HTR-8/SVneo (cell line): ENCODE measurements around the gene ENTHD1.
A peak's percentile ranks its signal among the peaks of the same experiment; 100 is the strongest.
"Not testable (repeated sequence)": the region's sequence is repeated elsewhere in the genome, so short reads cannot be mapped to it uniquely, and the experiment has no call there.

Experiments used
- DNase-seq: peaks from one replicate; pipeline ENCODE4 v3.0.0; 2011; ENCODE audit warnings: low spot score, mixed read lengths; ENCODE audit not compliant: insufficient read length
- FAIRE-seq: peaks from 2 replicates; lab custom pipeline; 2011; peaks lifted over from hg19 to GRCh38; lab: Jason Lieb, UNC

ENTHD1 gene

DNA sequence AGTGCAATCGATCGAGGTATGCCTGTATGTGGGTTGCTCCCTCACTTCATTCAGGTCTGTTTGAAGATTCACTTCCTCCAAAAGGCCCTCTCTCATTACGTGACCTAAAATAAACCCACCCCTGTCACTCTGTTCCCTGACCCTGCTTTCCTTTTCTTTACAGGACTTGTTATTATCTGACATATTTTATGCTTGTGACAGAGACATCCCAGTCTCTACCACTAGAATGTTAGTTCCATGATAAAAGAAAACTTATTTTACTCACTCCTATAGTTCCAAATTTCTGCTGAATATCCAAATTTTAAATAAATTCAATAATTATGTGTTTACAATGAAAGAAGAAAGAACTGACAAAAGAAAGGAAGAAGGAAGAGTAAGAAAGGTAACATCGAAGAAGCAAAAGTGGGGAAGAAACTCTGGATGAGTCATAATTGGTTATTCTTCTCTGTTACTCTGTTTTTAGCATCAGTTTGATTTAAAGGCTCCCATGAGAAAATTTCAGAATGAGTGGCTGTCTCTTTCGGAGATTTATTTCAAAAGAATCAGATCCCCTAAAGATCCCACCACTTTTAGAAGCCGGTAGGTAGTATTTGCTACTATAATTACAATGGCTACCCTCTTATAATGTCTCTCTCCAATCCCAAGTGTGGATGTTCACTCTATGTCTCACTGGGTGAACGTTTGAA, 33.5 kb downstream of the ENTHD1 start:
- DNase-seq (no peak), FAIRE-seq (no peak)

GRCh38 chr22:39856588-39856987, 37.0 kb downstream of the ENTHD1 start:
- DNase-seq (no peak), FAIRE-seq (no peak)

GRCh38 chr22:39852799-39853198, 40.8 kb downstream of the ENTHD1 start:
- DNase-seq (no peak), FAIRE-seq (no peak)

GRCh38 chr22:39851606-39852315, 41.8 kb downstream of the ENTHD1 start:
- no peak for FAIRE-seq
- no peak for DNase-seq

DNA sequence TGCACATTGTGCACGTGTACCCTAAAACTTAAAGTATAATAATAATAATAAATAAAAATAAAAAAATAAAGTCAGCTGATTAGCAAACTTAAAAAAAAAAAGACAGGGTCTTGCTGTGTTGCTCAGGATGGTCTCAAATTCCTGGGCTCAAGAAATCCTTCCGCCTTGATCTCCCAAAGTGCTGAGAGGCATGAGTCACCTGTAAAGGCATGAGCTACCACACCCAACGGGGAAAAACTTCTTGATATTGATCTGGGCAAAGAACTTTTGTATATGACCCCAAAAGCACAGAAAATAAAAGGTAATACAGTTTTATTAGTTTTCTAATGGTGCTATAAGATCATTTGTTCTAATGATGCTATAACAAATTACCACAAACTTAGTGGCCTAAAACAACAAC, 46.1 kb downstream of the ENTHD1 start:
- DNase-seq (no peak), FAIRE-seq (no peak)

- not testable (repeated sequence) for FAIRE-seq
Observed at GRCh38 chr22:39846539-39846938, 47.0 kb downstream of the ENTHD1 start.

DNA sequence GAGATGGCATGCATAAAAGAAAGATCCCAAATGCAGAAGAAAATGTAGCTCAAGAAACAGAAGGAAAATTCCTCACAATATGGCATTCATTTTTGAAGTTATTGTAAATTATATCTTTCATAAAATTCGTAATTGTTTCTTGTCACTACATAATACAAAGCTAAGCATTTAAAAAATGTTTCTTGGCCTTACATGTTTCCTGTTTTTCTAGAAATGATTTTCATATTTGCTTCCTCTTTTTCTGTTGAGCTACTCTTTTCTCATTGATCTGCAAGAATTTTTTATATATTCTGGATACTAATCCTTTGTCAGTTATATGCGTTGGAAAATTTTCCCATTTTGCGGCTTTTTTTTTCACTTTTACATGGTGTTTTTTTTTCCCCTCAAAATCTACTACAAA, 48.0 kb downstream of the ENTHD1 start:
- DNase-seq (no peak), FAIRE-seq (no peak)

More at GRCh38 chr22:39846539-39846938, 47.0 kb downstream of the ENTHD1 start:
- not testable (repeated sequence) for DNase-seq

- FAIRE-seq (no peak), DNase-seq (no peak)
Observed at GRCh38 chr22:39839917-39840510, 53.5 kb downstream of the ENTHD1 start.

GRCh38 chr22:39839204-39839603, 54.4 kb downstream of the ENTHD1 start:
- no peak for FAIRE-seq

DNA sequence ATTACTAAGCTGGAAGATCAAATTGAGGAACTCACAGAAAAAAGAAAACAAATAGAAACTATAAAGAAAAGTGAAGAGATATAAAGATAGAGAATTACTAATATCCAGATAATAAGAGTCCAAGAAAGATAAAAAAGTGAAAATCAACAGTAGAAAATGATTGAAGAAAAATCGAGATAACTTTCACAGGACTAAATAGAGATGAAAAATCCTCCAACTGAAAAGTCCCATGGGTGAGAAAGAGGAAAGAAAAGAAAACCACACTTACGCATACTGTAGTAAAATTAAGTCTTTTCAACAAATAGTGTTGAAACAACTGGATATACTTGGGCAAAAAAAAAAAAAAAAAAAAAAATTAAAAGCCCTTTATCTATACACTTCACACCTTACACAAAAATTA, 60.0 kb downstream of the ENTHD1 start:
- DNase-seq: no peak
- no peak for FAIRE-seq

More at GRCh38 chr22:39839204-39839603, 54.4 kb downstream of the ENTHD1 start:
- DNase-seq: no peak

GRCh38 chr22:39833093-39833492, 60.5 kb downstream of the ENTHD1 start:
- FAIRE-seq (no peak), DNase-seq (no peak)

DNA sequence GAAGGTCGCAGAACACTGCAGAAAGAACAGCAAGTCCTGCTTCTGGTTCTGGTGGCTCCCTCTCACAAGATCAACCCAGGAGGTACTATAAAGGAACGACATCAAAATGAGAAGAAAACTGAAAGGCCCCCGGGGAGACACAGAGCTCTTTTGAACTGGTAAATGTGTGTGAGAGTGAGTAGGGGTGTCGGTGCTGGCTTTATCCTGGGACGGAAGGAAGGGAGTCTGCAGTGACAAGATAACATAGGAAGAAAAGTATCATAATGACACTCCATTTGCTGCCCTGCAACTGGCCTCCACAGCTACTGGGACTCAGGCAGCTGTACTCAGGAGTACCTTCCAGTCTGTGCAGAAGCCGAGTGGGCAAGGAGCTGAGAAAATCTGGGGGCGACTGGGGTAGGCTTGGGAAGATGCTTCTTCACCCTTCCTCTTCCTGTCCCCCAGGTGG, 60.9 kb downstream of the ENTHD1 start:
- FAIRE-seq (no peak), DNase-seq (no peak)

GRCh38 chr22:39825661-39826102, 67.9 kb downstream of the ENTHD1 start:
- no peak for DNase-seq
- no peak for FAIRE-seq

- DNase-seq: no peak
- no peak for FAIRE-seq
Observed at GRCh38 chr22:39821008-39821407, 72.6 kb downstream of the ENTHD1 start.

GRCh38 chr22:39820256-39820655, 73.3 kb downstream of the ENTHD1 start:
- no peak for FAIRE-seq
- DNase-seq: peak; percentile 35

DNA sequence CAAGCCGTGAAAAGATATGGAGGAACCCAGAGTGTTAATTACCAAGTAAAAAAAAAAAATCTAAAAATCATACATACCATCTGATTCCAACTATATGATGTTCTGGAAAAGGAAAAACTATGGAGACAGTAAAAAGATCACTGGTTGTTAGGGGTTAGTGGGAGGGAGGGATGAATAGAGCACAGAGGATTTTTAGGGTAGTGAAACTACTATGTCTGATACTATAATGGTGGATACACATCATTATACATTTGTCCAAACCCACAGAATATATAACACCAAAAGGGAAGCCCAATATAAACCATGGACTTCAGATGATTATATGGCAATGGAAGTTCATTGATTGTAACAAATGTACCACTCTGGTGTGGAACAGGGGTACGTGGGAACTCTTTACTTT, 74.1 kb downstream of the ENTHD1 start:
- no peak for FAIRE-seq

GRCh38 chr22:39818094-39818493, 75.5 kb downstream of the ENTHD1 start:
- no peak for FAIRE-seq

More for the DNA sequence above, 74.1 kb downstream of the ENTHD1 start:
- no peak for DNase-seq

GRCh38 chr22:39815932-39816331, 77.6 kb downstream of the ENTHD1 start:
- FAIRE-seq (no peak), DNase-seq (no peak)

More at GRCh38 chr22:39818094-39818493, 75.5 kb downstream of the ENTHD1 start:
- no peak for DNase-seq

DNA sequence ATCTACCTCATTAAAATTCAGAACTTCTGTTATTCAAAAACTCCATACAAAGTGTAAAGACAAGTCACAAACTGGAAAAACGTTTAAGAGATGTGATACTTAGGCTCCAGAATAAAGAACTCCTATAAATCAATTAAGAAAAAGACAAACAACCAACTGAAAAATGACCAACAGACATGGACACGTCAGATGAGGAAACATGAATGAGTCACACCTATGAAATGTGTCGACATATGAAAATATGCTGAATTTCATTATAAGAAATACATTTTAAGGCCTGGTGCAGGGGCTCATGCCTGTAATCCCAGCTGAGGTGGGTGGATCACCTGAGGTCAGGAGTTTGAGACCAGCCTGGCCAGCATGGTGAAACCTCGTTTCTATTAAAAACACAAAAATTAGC, 78.7 kb downstream of the ENTHD1 start:
- DNase-seq: no peak
- no peak for FAIRE-seq

GRCh38 chr22:39809772-39810557, 83.6 kb downstream of the ENTHD1 start:
- DNase-seq (no peak), FAIRE-seq (no peak)
